Measurements from ENCODE around the gene TMEM209. TPM values are rescaled to one million over a fixed set of nuclear protein-coding genes. Genes with fewer than 3 reads are reported as not detected.
"Not testable (repeated sequence)": the region's sequence is repeated elsewhere in the genome, so short reads cannot be mapped to it uniquely, and the experiment has no call there.

Gene TMEM209
- total RNA-seq, 1 donor from 2014 or later = 10.8 TPM

GRCh38 chr7:130129011-130129411 is 76.2 kb downstream of the TMEM209 start:
- Histone ChIP-seq H3K9me3 (no peaks in the 10 kb centered on the region), H3K4me1 (peaks cover 13% of the 10 kb centered on the region), H3K27me3 (no peaks in the 10 kb centered on the region), H3K4me3 (no peak overlapping the region), H3K27ac (no peak overlapping the region), H3K36me3 (peaks cover 3 to 64% of the 10 kb centered on the region in 2 donors)
- intact Hi-C loops (cut with DNase I) = no loop called here
- TF ChIP-seq CTCF (IDR thresholded peaks at IDR 0.05) (no peak), POLR2A (IDR thresholded peaks at IDR 0.05) (no peak), POLR2AphosphoS5 (IDR thresholded peaks at IDR 0.05; ENCODE audit: insufficient read depth in 1 of 2, low read depth in 1 of 2) (no peak)
- DNase-seq (ENCODE audit: extremely low spot score in 2 of 2) = no peak

- no peak for DNase-seq (ENCODE audit: extremely low spot score in 2 of 2)
- Histone ChIP-seq H3K9me3 (no peaks in the 10 kb centered on the region), H3K36me3 (peaks cover 3 to 62% of the 10 kb centered on the region in 2 donors), H3K27me3 (no peaks in the 10 kb centered on the region), H3K27ac (no peak overlapping the region), H3K4me1 (peaks cover 13% of the 10 kb centered on the region), H3K4me3 (no peak overlapping the region)
- no peak for TF ChIP-seq CTCF (IDR thresholded peaks at IDR 0.05)
- no peak for TF ChIP-seq POLR2AphosphoS5 (IDR thresholded peaks at IDR 0.05; ENCODE audit: insufficient read depth in 1 of 2, low read depth in 1 of 2)
- no peak for TF ChIP-seq POLR2A (IDR thresholded peaks at IDR 0.05)
- intact Hi-C loops (cut with DNase I) = no loop called here
Observed at GRCh38 chr7:130127821-130128317, 77.3 kb downstream of the TMEM209 start.

- TF ChIP-seq POLR2A (IDR thresholded peaks at IDR 0.05) = no peak
- no peak for TF ChIP-seq CTCF (IDR thresholded peaks at IDR 0.05)
- no peak for TF ChIP-seq POLR2AphosphoS5 (IDR thresholded peaks at IDR 0.05; ENCODE audit: insufficient read depth in 1 of 2, low read depth in 1 of 2)
- no peak for DNase-seq (ENCODE audit: extremely low spot score in 2 of 2)
- H3K4me3 ChIP-seq = no peak overlapping the region
- no peaks in the 10 kb centered on the region for H3K27me3 ChIP-seq
- H3K4me1 ChIP-seq = peaks cover 13% of the 10 kb centered on the region
- intact Hi-C loops (cut with DNase I) = no loop called here
- no peaks in the 10 kb centered on the region for H3K9me3 ChIP-seq
- H3K27ac ChIP-seq = no peak overlapping the region
- peaks cover 3 to 62% of the 10 kb centered on the region in 2 donors for H3K36me3 ChIP-seq
Observed at GRCh38 chr7:130127404-130127803, 77.8 kb downstream of the TMEM209 start.

GRCh38 chr7:130126840-130127239 is 78.4 kb downstream of the TMEM209 start:
- DNase-seq (ENCODE audit: extremely low spot score in 2 of 2); H3K4me3 ChIP-seq; H3K9me3 ChIP-seq; intact Hi-C loops (cut with DNase I); H3K27ac ChIP-seq; H3K27me3 ChIP-seq: not testable (repeated sequence)
- peaks cover 3 to 66% of the 10 kb centered on the region in 2 donors for H3K36me3 ChIP-seq
- peaks cover 13% of the 10 kb centered on the region for H3K4me1 ChIP-seq

- intact Hi-C loops (cut with DNase I) = no loop called here
- no peak overlapping the region for H3K4me3 ChIP-seq
- TF ChIP-seq CTCF (IDR thresholded peaks at IDR 0.05) (no peak), POLR2AphosphoS5 (IDR thresholded peaks at IDR 0.05; ENCODE audit: insufficient read depth in 1 of 2, low read depth in 1 of 2) (no peak), POLR2A (IDR thresholded peaks at IDR 0.05) (no peak)
- peaks cover 0 to 62% of the 10 kb centered on the region in 2 donors for H3K36me3 ChIP-seq
- H3K27ac ChIP-seq = no peak overlapping the region
- DNase-seq (ENCODE audit: extremely low spot score in 2 of 2) = no peak
- no peaks in the 10 kb centered on the region for H3K27me3 ChIP-seq
- H3K9me3 ChIP-seq = no peaks in the 10 kb centered on the region
- peaks cover 13% of the 10 kb centered on the region for H3K4me1 ChIP-seq
Observed at GRCh38 chr7:130124711-130125110, 80.5 kb downstream of the TMEM209 start.

Data from vagina (tissue), 2 donors.